ENCODE data around the gene SRP54. TPM values are rescaled to one million over a fixed set of nuclear protein-coding genes. Genes with fewer than 3 reads are reported as not detected.

SRP54 gene
- total and polyA plus RNA-seq, 4 donors, result 32.6 to 113 (median 38.4) TPM

- TF ChIP-seq EGR1 (IDR thresholded peaks at IDR 0.05; ENCODE audit: low read depth in 2 of 2) (no peak), FOXA1 (IDR thresholded peaks at IDR 0.05) (no peak), ATF3 (IDR thresholded peaks at IDR 0.05) (no peak), RXRA (IDR thresholded peaks at IDR 0.05) (no peak), TAF1 (conservative IDR thresholded peaks at IDR 0.05) (no peak)
- Histone ChIP-seq H3K36me3 (ENCODE audit: control insufficient read depth in 4 of 4, insufficient read depth in 3 of 4, low read depth in 1 of 4, low read length in 3 of 4) (peaks cover 1 to 15% (median 9%) of the 10 kb centered on the region in 4 donors), H3K4me3 (ENCODE audit: low read depth in 1 of 3, low read length in 3 of 3) (no peak overlapping the region), H3K27ac (ENCODE audit: low read depth in 1 of 2, low read length in 2 of 2) (no peak overlapping the region), H3K4me1 (ENCODE audit: control insufficient read depth in 4 of 4, insufficient read depth in 4 of 4, low read length in 3 of 4) (peaks cover 4 to 7% (median 5%) of the 10 kb centered on the region in 4 donors), H3K9me3 (ENCODE audit: control insufficient read depth in 4 of 4, low read length in 3 of 4) (no peaks in the 10 kb centered on the region), H3K27me3 (ENCODE audit: control insufficient read depth in 4 of 4, insufficient read depth in 4 of 4, low read length in 3 of 4) (no peaks in the 10 kb centered on the region), H3K9ac (ENCODE audit: low read depth in 1 of 2, low read length in 2 of 2) (no peak overlapping the region)
- no peak for DNase-seq (ENCODE audit: low spot score)
- 87% methylated on average over 1 of the region's 1 CpG for WGBS
Measured at GRCh38 chr14:35073486-35073885, 90.7 kb downstream of the SRP54 start.

- WGBS, result 37% methylated on average over 2 of the region's 2 CpGs
- H3K36me3 ChIP-seq (ENCODE audit: control insufficient read depth in 4 of 4, insufficient read depth in 3 of 4, low read depth in 1 of 4, low read length in 3 of 4), result peaks cover 0 to 16% (median 5%) of the 10 kb centered on the region in 4 donors
Measured at GRCh38 chr14:35078082-35078481, 95.3 kb downstream of the SRP54 start.

More at GRCh38 chr14:35078082-35078481, 95.3 kb downstream of the SRP54 start:
- H3K4me3 ChIP-seq (ENCODE audit: low read depth in 1 of 3, low read length in 3 of 3), result no peak overlapping the region
- DNase-seq (ENCODE audit: low spot score), result no peak
- TF ChIP-seq MAX (IDR thresholded peaks at IDR 0.05) (peak; percentile 85), SP1 (IDR thresholded peaks at IDR 0.05) (peak; percentile 99), HNF4G (IDR thresholded peaks at IDR 0.05) (peak; percentile 91), RAD21 (IDR thresholded peaks at IDR 0.05) (peak; percentile 51 to 63), ZBTB33 (IDR thresholded peaks at IDR 0.05) (peak; percentile 72), FOXA2 (IDR thresholded peaks at IDR 0.05) (peak; percentile 38), RXRA (IDR thresholded peaks at IDR 0.05) (peak; percentile 99), JUND (IDR thresholded peaks at IDR 0.05) (peak; percentile 80 to 83), CTCF (IDR thresholded peaks at IDR 0.05; ENCODE audit: low read depth, low read length, missing input control) (no peak), NR2F2 (IDR thresholded peaks at IDR 0.05) (peak; percentile 65), HNF4A (conservative IDR thresholded peaks at IDR 0.05) (peak; percentile 97 to 98), ATF3 (IDR thresholded peaks at IDR 0.05) (no peak), EGR1 (IDR thresholded peaks at IDR 0.05; ENCODE audit: low read depth in 2 of 2) (peak; percentile 33 to 89), YY1 (IDR thresholded peaks at IDR 0.05) (peak; percentile 66), TAF1 (conservative IDR thresholded peaks at IDR 0.05) (peak; percentile 27), REST (IDR thresholded peaks at IDR 0.05) (peak; percentile 82), GABPA (IDR thresholded peaks at IDR 0.05 in 1 of 2, conservative IDR thresholded peaks at IDR 0.05 in 1 of 2) (peak in 1 of 2 donors; percentile 71), FOXA1 (IDR thresholded peaks at IDR 0.05) (peak; percentile 73)
- peaks cover 7 to 17% (median 15%) of the 10 kb centered on the region in 4 donors for H3K4me1 ChIP-seq (ENCODE audit: control insufficient read depth in 4 of 4, insufficient read depth in 4 of 4, low read length in 3 of 4)
- H3K9ac ChIP-seq (ENCODE audit: low read depth in 1 of 2, low read length in 2 of 2), result no peak overlapping the region
- H3K27me3 ChIP-seq (ENCODE audit: control insufficient read depth in 4 of 4, insufficient read depth in 4 of 4, low read length in 3 of 4), result no peaks in the 10 kb centered on the region
- H3K9me3 ChIP-seq (ENCODE audit: control insufficient read depth in 4 of 4, low read length in 3 of 4), result no peaks in the 10 kb centered on the region
- H3K27ac ChIP-seq (ENCODE audit: low read depth in 1 of 2, low read length in 2 of 2), result peak overlapping the region; percentile 62 to 71

Data from liver (tissue), 9 donors.